SW 1271 (cell line): Measurements from ENCODE around the gene JMJD1C.
"Not testable (repeated sequence)": the region's sequence is repeated elsewhere in the genome, so short reads cannot be mapped to it uniquely, and the experiment has no call there.

Source experiments
- DNase-seq, 2 experiments: peaks; one replicate each; lab custom pipeline; 2025; lab: John Stamatoyannopoulos, UW

Gene JMJD1C

DNA sequence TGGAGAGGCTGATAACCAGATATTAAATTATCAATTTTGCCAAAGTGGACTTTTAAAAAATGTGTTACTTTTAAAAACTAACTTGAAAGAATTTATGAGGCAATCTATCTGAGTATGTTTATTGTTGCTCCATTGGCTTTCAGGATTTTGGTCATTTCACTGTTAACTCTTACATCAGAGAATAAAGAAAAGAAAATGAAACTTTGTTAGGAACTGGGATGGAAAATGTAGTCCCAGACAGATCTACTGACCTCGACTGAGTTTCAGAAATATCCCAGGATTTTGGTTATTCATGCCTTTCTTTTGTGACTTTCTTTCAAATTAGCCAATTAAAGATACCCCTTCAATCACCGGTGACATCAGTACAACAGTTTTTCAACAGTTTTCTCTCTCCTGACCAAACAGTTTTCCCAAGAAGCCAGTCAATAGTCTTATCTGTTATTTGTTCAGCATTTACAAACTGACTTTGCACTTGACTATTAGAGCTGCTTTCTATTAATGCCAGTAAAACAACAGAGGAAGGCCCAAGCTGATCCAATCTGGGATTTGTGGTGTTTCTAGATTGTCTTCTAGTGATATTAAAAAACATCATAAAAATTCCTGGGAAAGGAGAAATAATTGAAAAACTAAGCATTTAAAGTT, 296.8 kb downstream of the JMJD1C start:
- DNase-seq, result no peak

DNA sequence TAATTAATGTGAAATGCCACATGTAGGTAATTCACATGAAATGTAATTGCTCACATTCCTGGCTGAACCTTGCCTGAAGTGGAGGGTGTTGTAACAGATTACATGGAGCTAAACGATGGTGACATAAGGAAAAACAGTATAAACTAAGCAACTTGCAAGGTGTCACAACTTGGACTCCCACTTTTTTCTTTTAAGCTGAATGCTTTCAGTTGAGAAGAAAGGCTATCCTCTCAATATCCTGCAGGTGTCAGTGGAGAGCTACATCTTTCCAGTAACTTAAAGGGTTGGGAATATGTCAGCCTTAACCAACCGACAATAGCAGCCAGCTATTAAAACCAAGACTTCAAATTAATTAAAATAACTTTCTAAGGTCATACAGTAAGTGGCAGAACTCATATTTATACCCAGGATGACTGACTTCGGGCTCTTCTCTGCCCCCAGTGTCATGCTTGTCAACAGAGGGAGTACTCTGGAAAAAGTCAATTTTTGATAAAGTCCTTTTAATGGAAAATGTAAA, 299.0 kb downstream of the JMJD1C start:
- DNase-seq, result peak; percentile 3 to 59

DNA sequence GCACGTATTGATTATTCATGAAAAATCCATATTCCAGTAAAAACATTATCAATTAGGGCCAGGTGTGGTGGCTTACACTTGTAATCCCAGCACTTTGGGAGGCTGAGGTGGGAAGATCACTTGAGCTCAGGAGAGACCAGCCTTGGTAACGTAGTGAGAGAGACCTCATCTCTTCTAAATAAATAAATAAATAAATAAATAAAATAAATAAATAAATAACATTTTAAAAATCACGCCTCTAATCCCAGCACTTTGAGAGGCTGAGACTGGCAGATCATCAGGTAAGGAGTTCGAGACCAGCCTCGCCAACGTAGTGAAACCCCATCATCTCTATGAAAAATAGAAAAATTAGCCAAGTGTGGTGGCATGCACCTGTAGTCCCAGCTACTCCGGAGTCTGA, 300.5 kb downstream of the JMJD1C start:
- DNase-seq, result no peak

DNA sequence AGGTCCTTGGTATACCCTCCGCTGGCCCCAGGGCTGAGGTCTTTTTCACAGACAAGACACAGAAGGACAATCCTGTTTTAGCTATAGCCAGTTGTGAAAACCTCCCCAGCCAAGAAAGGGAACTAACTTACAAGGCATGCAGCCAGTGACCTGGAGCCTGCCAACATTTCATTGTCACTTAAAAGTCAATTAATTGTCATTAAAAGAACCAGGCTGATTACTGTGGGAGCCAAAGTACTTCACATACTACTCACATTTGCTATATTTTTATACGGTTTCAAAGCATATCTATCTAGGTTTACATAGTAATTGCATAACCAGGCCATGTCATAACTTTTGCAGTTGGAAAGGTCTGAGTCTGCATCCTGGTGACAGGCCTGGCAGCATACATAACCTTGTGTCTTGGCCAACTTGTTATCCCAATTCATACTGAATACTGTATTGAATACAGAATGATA, 301.6 kb downstream of the JMJD1C start:
- DNase-seq, result no peak

DNA sequence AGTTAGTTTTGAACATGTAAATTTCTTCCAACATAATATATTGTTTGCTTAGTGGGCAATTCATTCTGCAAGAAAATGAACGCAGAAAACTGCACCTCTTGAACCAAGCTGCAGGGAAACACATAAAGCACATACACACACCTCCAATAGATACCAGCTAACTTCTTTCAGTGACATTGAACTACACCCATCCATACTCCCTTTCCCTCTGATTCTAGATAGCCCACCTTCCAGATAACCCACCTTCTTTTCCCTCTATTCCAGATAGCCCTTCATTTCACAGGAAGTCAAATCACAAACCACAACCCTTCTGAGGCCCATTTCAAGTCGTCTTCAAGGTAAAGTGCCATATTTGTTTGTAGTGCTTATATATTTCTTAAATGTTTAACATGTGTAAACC, 304.2 kb downstream of the JMJD1C start:
- no peak for DNase-seq

DNA sequence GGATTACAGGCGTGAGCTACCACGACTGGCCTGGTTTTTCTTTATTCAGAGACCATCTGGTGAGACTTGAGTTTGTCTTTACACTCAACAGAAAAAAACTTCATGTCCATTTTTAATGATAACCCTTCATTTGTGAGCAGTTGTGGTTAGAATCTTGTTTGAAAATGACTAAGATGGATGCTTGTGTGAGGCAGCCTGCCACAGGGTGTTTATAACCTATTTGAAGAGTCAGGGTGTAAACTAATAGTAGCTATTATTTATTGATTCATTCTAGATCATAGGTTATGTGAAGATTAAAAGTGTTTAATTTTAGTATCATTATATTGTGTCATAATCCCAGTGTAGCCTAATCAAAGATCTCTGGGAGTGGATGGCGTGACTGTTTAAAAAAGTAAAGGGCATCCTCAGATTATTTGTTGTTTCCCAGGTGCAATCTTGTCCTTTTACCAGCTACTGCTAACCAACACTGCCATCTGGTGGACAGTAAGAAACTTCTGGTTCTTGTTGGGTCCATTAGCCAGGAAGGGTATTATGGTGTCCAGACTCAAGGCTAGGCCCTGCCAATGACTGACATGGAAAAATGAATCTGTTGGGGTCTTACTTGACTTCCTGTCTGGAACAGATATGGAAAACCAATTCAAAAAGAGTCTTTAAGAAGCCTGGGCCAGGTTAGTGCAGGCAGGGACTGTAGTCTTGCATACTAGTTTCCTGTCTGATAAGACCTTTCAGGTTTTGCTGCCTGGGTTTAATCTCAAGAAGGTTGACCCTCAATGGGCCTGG, 307.7 kb downstream of the JMJD1C start:
- DNase-seq, result peak in 1 of 2 experiments; percentile 65

DNA sequence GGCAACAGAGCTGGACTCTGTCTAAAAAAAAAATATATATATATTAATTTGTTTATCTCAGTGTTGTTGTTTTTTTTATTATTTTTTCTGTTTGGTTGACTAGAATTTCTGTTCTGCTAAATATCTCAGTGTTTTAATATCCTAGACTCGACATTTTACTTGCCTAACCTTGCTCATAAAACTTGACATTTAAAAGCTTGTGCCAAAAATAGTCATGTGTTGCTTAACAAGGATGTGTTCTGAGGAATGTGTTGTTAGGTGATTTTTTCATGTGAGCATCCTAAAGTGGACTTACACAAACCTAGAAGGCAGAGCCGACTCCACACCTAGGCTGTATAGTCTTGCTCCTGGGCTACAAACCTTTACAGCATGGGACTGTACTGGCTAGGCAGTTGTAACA, 309.5 kb downstream of the JMJD1C start:
- no peak for DNase-seq

DNA sequence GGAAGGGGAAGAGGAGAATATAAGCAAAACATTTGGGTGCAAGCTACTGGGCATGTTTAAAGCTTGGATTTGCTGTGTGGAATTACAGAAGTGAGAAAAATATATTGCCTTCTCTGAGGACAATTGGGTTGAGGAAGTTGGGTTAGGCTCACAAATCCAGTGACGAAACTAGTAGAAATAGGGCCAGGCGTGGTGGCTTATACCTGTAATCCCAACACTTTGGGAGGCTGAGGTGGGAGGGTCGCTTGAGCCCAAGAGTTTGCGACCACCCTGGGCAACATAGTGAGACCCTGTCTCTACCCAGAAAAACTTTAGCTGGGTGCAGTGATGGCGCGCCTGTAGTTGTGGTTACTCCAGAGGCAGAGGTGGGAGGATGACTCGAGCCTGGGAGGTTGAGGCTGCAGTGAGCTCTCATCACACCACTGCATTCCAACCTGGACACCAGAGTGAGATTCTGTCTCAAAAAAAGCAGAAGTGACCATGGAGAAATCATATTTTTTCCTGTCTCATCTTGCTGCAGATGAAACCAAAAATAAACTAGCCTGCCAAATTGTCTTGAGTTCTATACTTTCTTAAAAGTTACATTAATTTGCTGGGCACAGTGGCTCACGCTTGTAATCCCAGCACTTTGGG, 310.3 kb downstream of the JMJD1C start:
- no peak for DNase-seq

DNA sequence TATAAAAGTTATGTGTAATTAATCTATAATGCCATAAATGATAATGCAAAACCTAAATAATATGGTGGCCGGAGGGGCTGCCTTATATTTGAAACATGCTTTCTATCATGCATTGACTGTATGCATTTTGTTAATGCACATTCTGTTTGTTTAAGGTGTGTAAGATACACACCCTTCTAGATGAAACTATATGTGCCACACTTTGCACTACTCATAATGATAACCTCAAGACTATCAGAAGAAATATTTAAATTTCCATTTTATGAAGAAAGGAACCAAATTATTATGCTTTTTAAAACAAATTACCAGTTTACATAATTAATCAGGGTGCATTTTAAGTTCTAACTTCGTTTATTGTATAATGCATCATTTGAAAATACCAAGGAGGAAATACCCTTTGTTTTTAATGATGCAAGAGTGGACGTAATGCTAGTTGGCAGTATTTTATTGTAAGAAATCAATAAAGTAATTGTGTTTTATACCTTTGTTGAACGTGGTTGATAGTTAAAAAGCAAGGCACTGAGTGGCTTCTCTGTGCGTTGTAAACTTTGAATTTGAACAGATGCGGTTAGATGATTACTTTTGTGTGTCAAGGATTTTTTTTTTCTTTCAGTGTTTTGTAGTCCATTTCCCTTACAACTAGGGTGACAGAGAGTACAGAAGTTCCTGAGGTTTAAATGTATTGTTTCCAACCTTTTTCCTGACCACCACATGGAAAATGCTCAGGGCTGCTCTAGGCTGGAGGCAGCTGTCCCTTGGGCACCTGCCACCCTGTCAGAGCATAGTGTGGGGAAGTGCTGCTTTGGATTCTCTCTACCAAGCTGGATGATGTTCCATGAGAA, 311.0 kb downstream of the JMJD1C start:
- DNase-seq, result no peak

DNA sequence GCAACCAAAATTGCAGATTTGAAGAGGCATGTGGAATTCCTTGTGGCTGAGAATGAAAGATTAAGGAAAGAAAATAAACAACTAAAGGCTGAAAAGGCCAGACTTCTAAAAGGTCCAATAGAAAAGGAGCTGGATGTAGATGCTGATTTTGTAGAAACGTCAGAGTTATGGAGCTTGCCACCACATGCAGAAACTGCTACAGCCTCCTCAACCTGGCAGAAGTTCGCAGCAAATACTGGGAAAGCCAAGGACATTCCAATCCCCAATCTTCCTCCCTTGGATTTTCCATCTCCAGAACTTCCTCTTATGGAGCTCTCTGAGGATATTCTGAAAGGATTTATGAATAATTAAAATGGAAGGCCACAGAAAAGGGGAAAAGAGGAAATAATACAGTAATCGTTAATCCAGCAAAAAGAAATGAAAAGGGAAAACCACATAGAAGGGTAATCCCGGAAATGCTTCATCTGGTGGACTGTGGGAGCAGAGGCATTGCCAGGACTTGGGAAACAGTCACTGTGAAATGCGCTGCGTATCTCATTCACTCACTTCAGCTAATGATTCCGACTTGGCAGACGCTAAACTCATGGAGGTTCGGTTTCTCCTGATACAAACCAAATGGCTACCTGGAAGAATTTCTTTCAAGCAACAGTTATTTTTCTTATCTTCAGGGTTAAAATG, 311.8 kb downstream of the JMJD1C start:
- not testable (repeated sequence) for DNase-seq

DNA sequence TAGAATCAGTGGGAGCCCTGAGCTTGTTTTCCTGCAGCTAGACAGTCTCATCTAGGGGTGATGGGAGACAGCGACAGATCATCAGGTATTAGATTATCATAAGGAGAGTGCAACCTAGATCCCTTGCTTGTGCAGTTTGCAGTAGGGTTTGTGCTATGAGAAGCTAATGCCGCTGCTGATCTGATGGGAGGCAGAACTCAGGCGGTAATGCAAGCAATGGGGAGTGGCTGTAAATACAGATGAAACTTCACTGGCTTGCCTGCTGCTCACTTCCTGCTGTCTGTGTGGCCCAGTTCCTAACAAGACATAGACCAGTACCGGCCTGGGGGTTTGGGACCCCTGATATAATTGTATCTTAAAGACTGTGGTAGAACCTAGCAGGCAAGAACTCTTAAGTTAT, 315.0 kb downstream of the JMJD1C start:
- DNase-seq, result no peak

DNA sequence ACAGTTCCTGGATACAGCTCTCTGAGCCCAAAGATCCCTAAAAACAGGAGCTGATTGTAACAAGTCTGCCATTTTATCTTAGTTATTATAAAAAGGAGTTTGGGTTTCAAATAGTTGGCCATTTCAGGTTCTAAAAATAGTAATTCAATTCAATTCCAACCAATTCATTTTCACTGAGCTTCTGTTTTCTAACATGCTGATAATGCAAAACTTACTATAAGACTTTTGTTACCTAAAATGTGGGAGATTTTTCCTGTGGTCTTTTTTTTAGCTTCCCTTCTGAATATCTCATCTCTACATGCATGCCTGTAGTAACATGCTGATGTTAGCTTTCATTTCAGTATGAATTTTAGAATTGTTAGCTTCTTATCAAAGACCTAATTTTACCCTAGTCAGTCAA, 319.3 kb downstream of the JMJD1C start:
- no peak for DNase-seq

DNA sequence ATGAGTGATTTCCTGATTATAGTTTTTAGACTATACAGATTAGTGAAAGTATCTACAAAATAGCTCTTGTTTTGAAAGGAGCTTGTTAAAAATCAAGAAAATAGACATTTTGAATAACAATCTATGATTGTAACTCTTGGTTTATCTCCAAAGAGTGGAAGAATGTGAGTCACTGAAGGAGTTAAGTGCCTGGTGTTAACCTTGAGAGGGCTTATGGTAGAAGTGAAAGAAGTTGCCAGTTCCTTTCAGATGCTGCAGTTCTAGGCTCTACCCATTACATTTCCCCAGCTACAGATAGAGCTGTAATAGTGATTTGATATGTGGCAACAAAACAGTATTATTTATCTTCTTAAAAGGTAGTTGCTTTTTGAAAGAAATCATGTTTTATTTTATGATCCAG, 320.0 kb downstream of the JMJD1C start:
- no peak for DNase-seq

DNA sequence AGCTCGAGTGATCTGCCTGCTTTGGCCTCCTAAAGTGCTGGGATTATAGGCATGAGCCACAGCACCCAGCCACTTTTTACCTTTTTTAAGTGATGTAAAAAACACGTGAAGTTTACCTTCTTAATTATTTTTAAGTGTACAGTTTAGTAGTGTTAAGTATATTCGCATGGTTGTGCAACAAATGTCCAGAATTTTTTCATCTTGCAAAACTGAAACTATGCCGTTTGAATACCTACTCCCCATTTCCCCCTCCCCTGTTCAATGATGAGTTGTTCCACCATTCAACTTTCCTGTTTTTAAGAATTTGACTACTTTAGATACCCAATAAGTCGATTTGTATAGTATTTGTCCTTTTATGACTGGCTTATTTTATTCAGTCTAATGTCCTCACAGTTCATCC, 321.8 kb downstream of the JMJD1C start:
- no peak for DNase-seq

DNA sequence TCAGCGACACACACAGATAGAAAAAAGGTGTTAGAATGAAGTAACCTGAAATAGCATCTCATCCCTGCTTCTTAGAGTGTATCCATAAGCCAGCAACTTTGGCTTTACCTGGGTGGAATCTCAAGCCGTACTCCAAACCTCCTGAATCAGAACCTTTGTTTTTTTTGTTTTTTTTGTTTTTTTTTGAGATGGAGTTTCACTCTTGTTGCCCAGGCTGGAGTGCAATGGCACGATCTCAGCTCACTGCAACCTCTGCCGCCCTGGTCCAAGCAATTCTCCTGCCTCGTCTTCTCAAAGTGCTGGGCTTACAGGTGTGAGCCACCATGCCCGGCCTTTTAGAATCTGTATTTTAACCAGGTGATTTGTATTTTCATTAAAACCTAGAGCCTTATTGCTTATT, 323.6 kb downstream of the JMJD1C start:
- DNase-seq, result no peak

DNA sequence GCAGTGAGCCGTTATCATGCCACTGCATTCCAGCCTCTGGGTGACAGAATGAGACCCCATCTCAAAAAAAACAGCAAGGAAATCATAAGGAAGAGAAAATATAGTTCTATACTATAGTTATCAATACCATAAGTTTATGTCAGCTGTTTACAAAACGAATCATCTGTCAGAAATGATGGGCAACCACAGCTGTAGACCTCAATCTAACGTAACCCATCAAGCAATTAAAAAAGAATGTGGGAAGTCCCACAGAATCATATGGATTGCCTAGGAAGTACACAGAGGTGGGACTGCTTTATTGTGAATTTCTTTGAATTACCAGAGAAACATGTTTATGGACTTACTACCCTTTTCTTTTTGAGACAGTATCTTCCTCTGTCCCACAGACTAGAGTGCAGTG, 325.7 kb downstream of the JMJD1C start:
- DNase-seq, result no peak

DNA sequence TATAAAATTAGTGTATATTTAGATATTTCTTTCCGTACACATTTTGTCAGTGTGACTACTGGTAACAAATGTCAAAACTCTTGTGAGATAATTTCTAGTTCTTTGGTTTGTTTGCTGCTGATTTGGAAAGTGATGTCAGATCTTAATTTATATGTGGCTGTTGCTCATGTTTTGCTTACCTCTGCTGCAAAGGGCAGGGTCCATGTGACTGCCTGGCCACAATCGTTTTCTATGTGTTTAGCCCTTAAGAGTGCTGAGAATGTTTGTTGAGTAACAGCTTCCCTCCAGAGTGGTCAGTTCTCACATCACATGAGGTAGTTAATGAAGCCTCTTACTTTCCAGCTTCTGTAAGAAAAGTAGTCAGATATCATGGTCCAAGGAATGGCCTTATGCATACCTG, 328.5 kb downstream of the JMJD1C start:
- DNase-seq, result no peak

DNA sequence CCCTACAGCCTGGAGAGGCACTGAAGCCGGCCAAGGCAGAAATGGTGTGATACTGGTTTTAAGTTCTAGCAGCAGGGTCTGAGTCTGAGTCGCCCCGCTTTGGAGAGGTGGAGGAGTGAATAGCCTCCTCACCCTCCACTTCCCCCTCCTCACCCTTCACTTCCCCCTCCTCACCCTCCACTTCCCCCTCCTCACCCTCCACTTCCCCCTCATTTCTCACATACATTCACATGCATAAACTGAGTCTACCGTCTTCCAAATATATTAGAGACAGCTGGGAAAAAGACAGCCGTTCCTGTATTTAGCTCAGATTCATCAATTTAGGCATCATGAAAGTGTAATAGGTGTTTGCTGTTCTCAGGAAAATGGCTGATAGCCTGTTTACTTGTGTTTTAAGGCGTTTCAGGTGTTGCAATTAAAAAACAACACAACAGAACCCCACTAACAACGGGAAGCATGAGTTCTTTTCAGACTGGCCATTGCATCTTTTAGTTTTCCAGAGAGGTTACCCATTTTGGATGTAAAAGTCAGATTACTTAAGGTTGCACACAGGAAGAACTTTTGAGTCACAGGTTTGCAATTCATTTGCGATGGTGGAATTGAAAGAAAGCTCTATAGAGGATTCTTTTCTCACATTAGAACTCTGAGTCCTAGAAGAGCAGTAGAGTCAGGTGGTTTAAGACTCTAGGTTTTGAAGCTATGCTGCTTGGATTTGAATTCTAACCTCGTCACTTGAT, 331.8 kb downstream of the JMJD1C start:
- no peak for DNase-seq

DNA sequence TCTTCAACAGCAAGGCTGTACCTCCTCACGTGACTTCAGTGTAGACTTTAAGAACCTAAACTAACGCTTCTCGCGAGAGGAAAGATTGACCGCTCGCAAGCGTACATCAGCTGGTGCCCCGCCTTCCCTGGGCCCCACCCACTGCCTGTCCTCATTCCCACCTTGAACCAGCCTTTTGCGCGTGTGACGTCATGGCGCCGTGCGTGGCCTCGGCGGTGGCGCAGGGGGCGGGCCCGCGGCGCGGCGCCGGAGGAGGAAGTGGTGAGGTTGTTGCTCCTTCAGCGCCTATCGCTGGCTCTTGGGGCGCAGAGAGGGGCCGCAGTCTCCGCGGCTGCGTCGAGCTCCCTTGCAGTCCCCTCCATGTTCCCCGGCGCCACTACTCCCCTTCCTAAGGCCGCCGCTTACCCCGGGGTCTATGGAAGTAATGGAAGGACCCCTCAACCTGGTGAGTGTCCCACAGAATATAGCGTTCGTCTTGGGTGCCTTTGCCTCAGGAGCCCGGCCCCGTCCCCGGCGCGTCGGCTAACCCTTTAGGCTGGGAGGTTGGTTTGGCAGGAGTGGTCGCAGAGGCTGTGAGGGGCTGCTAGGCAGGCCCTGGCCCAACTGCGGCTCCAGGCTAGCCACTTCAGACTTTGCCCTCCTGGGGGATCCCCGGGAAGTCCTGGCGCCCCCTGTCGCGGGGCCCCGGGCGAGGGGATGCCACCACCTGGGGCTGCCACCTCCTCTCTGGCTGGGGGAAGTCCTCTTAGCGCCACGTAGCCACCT, 332.5 kb downstream of the JMJD1C start, which contains the start of gene NRBF2:
NRBF2 (plus strand) TSS at position 273 of the 765 bp plus-strand sequence; CDS start at position 416, 143 bp downstream.
- peak; percentile 83 to 93 for DNase-seq

DNA sequence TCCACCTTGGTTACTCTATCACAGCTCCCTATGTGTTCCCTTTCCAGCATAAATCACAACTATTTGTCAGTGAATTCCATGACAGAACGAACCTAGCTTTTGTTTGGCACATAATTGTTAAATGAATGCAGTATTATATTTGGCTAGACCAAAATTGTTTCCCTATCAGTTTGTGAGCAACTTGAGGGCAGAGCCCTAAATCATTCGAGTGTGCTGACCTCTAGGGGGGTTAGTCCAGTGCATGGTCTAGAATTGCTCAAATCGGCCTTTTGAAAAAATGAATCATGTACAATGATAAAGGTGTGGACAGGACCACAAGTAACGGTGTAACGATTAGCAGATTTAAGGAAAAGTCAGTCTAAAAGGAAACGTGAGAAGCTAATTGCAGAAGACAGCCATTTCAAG, 333.1 kb downstream of the JMJD1C start:
- no peak for DNase-seq
